K562 (cell line): ENCODE results near the gene PUM1. TPM values are rescaled to one million over a fixed set of nuclear protein-coding genes. Genes with fewer than 3 reads are reported as not detected.

ENCODE experiments used
- ASH1L ChIP-seq: fragments of 450-650 bp; IDR thresholded peaks from 2 replicates; pipeline ENCODE4 v1.6.1; 2018; ENCODE audit warnings: borderline replicate concordance, mild to moderate bottlenecking, low read depth; ENCODE audit not compliant: partially characterized antibody
- GABPB2 ChIP-seq: fragments of 250-450 bp; sonication (Bioruptor Pico); conservative IDR thresholded peaks from 2 replicates; pipeline ENCODE4 v1.5.1; 2021; ENCODE audit warnings: mild to moderate bottlenecking
- HDAC3 ChIP-seq: fragments of 450-650 bp; IDR thresholded peaks from 2 replicates; pipeline ENCODE4 v1.6.1; 2018; ENCODE audit warnings: borderline replicate concordance, mild to moderate bottlenecking, moderate library complexity; ENCODE audit not compliant: partially characterized antibody
- MBD2 ChIP-seq: sonication (generic); IDR thresholded peaks from 2 replicates; pipeline ENCODE4 v1.6.1; 2016; ENCODE audit warnings: low read depth, borderline replicate concordance
- MTA1 ChIP-seq: fragments of 450-650 bp; IDR thresholded peaks from 2 replicates; pipeline ENCODE4 v1.6.1; 2017; ENCODE audit warnings: borderline replicate concordance
- NFRKB ChIP-seq: fragments of 450-650 bp; IDR thresholded peaks from 2 replicates; pipeline ENCODE4 v1.6.1; 2016; ENCODE audit warnings: low read depth
- POLR2H ChIP-seq: IDR thresholded peaks from 2 replicates; pipeline ENCODE4 v1.6.1; 2016; ENCODE audit warnings: missing genetic modification characterization, low read depth, mild to moderate bottlenecking, control low read depth, missing compliant biosample characterization, moderate library complexity
- RCOR1 ChIP-seq, 2 experiments: IDR thresholded peaks; 2 replicates each; pipeline ENCODE4 v1.6.1; 2012; ENCODE audit warnings: low read depth in 2 of 2, low read length in 2 of 2, borderline replicate concordance in 1 of 2, improper control_type of control experiment in 1 of 2
- SNRNP70 ChIP-seq: fragments of 200-400 bp; formaldehyde crosslinking; optimal IDR thresholded peaks from 2 replicates; pipeline ENCODE3; 2017; ENCODE audit warnings: low read depth, low read length
- SP2 ChIP-seq: IDR thresholded peaks from 2 replicates; pipeline ENCODE4 v1.6.1; 2011; ENCODE audit warnings: mild to moderate bottlenecking, low read depth, low read length, moderate library complexity; ENCODE audit not compliant: poor library complexity, severe bottlenecking; ENCODE audit errors: extremely low read depth
- TCF7L2 ChIP-seq: fragments of 150-350 bp; IDR thresholded peaks from 2 replicates; pipeline ENCODE4 v1.6.1; 2016; ENCODE audit warnings: low read depth, mild to moderate bottlenecking, low read length, moderate library complexity
- THRAP3 ChIP-seq: fragments of 450-650 bp; IDR thresholded peaks from 2 replicates; pipeline ENCODE4 v1.6.1; 2016; ENCODE audit warnings: mild to moderate bottlenecking, inconsistent platforms, borderline replicate concordance
- XRCC4 ChIP-seq: IDR thresholded peaks from one replicate; pipeline ENCODE4 v1.6.1; 2011; ENCODE audit not compliant: insufficient read depth, insufficient read length; ENCODE audit errors: extremely low read depth
- ZC3H8 ChIP-seq: fragments of 450-650 bp; IDR thresholded peaks from 2 replicates; pipeline ENCODE4 v1.6.1; 2017
- ZNF347 ChIP-seq: fragments of 450-650 bp; formaldehyde crosslinking; IDR thresholded peaks from 2 replicates; pipeline ENCODE4 v1.4.0; 2020; ENCODE audit warnings: low read depth, mild to moderate bottlenecking, moderate library complexity
- ZSCAN29 ChIP-seq: fragments of 450-650 bp; IDR thresholded peaks from 2 replicates; pipeline ENCODE4 v1.6.1; 2017
- ZSCAN32 ChIP-seq: fragments of 450-650 bp; formaldehyde crosslinking; IDR thresholded peaks from 2 replicates; pipeline ENCODE4 v1.4.0; 2020; ENCODE audit warnings: mild to moderate bottlenecking, moderate library complexity
- polyA plus RNA-seq, 8 experiments: library from polyadenylated mRNA; depleted of rRNA in 4 of 8; stranded (reverse) in 5 of 8; unstranded in 3 of 8; fragments of >200 nt; fragmentation: Nextera tagmentation in 2 of 8; fragmentation: Illumina TruSeq in 1 of 8; extraction: Ambion mirVana in 2 of 8; extraction: Trizol in 1 of 8; gene quantifications; 2 replicates each; pipeline versions ENCODE4 v1.2.1 to v1.2.3, GENCODE V29; 2011 to 2014; ENCODE audit warnings: inconsistent platforms in 1 of 8, missing spikeins in 1 of 8
- total RNA-seq, 7 experiments: library from RNA; depleted of rRNA in 6 of 7; stranded (reverse); fragments of >200 nt in 6 of 7; fragmentation: Illumina TruSeq in 2 of 7; extraction: Trizol in 2 of 7; gene quantifications; 2 replicates each; pipeline versions ENCODE4 v1.2.1 to v1.2.3, GENCODE V29; 2011 to 2021; ENCODE audit warnings: low replicate concordance in 1 of 7
- TF ChIP-seq, protein P1 (sequence below): sonication (generic); formaldehyde crosslinking; IDR thresholded peaks from 2 replicates; pipeline ENCODE4 v1.8.1; 2023; ENCODE audit warnings: mild to moderate bottlenecking, missing genetic modification reagents
- TF ChIP-seq, protein P2 (sequence below), 3 experiments: fragments of 200-800 bp in 1 of 3; fragments of 250-450 bp in 1 of 3; fragments of 450-650 bp in 1 of 3; sonication (Bioruptor Pico) in 1 of 3; sonication (Bioruptor generic) in 1 of 3; formaldehyde crosslinking in 1 of 3; IDR thresholded peaks; 2 replicates each; pipeline versions ENCODE4 v1.6.1 to v1.8.0; 2016 to 2022; ENCODE audit warnings: mild to moderate bottlenecking in 2 of 3, missing genetic modification characterization in 2 of 3, missing compliant biosample characterization in 1 of 3, moderate library complexity in 1 of 3
- TF ChIP-seq, protein P3 (sequence below): fragments of 200-800 bp; sonication (Bioruptor generic); IDR thresholded peaks from 2 replicates; pipeline ENCODE4 v1.6.1; 2017; ENCODE audit warnings: missing genetic modification characterization, missing compliant biosample characterization

PUM1 gene
- total and polyA plus RNA-seq, 9 of the 15 experiments (the other 6 are each of a cell fraction or from before 2014, with no cell fraction given): 37.7 to 104 (median 55.7) TPM

DNA sequence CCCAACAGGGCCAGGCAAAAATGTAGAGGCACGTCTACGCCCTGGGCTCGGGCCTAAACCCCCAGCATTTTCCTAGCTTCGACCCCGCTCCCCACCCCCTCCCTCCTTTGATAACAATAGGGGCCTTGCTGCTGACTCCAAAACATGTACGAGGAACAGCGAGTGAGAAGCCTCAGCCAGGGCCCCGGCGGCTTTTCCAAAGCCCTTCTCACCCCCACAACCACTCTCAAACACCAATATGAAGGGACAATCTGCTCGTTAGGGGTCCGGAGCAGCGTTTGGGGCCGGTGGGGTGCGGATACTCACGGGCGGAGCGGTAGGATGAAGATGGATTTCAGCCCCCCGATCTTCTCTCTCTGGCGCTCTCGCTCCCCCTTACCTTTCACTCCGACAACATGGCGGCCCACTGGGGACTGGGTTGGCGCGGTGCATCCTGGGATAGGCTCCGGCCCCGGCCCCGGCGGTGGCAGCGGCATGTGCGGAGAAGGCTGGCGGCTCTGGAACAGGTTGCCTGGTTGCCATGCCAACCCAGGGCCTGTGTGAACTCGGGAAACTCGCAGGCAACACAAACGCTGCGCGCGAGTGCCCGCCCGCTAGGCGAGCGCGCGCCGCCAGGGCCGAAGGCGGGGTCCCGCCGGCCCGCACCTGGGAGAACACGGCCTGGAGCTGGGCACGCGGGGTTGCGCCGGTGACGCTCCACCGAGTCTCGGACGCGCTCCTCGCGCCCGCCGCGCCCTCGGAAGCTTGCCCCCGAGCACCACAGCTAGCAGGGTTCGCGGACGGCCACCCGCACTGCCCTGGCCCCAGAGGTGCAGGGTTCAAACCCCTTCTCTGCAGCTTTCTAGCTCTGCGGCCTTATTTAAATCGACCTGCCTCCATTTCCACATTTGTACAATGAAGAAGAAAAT lies at the start of gene PUM1 (continued):
- TF ChIP-seq RCOR1 (IDR thresholded peaks at IDR 0.05; ENCODE audit: borderline replicate concordance in 1 of 2, low read depth in 2 of 2, low read length in 2 of 2): peak; percentile 21 to 67; a peak in 3 of 4 replicates
- TF ChIP-seq ZNF347 (CRISPR knock-in tag): no peak
- TF ChIP-seq SP2: no peak
- no peak for TF ChIP-seq ASH1L
- TF ChIP-seq THRAP3: no peak
- TF ChIP-seq TCF7L2: no peak
- TF ChIP-seq ZC3H8: no peak
- TF ChIP-seq SNRNP70: no peak
- TF ChIP-seq XRCC4: no peak
- TF ChIP-seq HDAC3: no peak
- TF ChIP-seq MTA1: 0 out of 2 replicates have a peak, but pooled peaks have one; percentile 61
- TF ChIP-seq, protein P1, sequence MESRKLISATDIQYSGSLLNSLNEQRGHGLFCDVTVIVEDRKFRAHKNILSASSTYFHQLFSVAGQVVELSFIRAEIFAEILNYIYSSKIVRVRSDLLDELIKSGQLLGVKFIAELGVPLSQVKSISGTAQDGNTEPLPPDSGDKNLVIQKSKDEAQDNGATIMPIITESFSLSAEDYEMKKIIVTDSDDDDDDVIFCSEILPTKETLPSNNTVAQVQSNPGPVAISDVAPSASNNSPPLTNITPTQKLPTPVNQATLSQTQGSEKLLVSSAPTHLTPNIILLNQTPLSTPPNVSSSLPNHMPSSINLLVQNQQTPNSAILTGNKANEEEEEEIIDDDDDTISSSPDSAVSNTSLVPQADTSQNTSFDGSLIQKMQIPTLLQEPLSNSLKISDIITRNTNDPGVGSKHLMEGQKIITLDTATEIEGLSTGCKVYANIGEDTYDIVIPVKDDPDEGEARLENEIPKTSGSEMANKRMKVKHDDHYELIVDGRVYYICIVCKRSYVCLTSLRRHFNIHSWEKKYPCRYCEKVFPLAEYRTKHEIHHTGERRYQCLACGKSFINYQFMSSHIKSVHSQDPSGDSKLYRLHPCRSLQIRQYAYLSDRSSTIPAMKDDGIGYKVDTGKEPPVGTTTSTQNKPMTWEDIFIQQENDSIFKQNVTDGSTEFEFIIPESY (CRISPR knock-in tag): peak; percentile 68; the same call in 1 of the 2 replicates
- TF ChIP-seq, protein P2, sequence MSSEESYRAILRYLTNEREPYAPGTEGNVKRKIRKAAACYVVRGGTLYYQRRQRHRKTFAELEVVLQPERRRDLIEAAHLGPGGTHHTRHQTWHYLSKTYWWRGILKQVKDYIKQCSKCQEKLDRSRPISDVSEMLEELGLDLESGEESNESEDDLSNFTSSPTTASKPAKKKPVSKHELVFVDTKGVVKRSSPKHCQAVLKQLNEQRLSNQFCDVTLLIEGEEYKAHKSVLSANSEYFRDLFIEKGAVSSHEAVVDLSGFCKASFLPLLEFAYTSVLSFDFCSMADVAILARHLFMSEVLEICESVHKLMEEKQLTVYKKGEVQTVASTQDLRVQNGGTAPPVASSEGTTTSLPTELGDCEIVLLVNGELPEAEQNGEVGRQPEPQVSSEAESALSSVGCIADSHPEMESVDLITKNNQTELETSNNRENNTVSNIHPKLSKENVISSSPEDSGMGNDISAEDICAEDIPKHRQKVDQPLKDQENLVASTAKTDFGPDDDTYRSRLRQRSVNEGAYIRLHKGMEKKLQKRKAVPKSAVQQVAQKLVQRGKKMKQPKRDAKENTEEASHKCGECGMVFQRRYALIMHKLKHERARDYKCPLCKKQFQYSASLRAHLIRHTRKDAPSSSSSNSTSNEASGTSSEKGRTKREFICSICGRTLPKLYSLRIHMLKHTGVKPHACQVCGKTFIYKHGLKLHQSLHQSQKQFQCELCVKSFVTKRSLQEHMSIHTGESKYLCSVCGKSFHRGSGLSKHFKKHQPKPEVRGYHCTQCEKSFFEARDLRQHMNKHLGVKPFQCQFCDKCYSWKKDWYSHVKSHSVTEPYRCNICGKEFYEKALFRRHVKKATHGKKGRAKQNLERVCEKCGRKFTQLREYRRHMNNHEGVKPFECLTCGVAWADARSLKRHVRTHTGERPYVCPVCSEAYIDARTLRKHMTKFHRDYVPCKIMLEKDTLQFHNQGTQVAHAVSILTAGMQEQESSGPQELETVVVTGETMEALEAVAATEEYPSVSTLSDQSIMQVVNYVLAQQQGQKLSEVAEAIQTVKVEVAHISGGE (CRISPR knock-in tag; IDR thresholded peaks at IDR 0.05): peak in 1 of 3 experiments; percentile 7; a peak in 1 of 6 replicates
- TF ChIP-seq MBD2: peak; percentile 70; the same call in 1 of the 2 replicates
- peak; percentile 94 for TF ChIP-seq POLR2H (tag)
- TF ChIP-seq, protein P3, sequence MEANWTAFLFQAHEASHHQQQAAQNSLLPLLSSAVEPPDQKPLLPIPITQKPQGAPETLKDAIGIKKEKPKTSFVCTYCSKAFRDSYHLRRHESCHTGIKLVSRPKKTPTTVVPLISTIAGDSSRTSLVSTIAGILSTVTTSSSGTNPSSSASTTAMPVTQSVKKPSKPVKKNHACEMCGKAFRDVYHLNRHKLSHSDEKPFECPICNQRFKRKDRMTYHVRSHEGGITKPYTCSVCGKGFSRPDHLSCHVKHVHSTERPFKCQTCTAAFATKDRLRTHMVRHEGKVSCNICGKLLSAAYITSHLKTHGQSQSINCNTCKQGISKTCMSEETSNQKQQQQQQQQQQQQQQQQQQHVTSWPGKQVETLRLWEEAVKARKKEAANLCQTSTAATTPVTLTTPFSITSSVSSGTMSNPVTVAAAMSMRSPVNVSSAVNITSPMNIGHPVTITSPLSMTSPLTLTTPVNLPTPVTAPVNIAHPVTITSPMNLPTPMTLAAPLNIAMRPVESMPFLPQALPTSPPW (CRISPR knock-in tag): peak; percentile 81
- TF ChIP-seq ZSCAN32 (CRISPR knock-in tag): no peak
- TF ChIP-seq ZSCAN29: peak; percentile 10
- TF ChIP-seq GABPB2 (CRISPR knock-in tag): no peak
- TF ChIP-seq NFRKB: peak; percentile 100
